SHP77 treated with DMSO at 0.1 percent for 48 hours (cell line): ENCODE measurements around the gene DNAJC22.

Experiments
- DNase-seq: peaks from one replicate; lab custom pipeline; 2025; lab: John Stamatoyannopoulos, UW

Gene DNAJC22

DNA sequence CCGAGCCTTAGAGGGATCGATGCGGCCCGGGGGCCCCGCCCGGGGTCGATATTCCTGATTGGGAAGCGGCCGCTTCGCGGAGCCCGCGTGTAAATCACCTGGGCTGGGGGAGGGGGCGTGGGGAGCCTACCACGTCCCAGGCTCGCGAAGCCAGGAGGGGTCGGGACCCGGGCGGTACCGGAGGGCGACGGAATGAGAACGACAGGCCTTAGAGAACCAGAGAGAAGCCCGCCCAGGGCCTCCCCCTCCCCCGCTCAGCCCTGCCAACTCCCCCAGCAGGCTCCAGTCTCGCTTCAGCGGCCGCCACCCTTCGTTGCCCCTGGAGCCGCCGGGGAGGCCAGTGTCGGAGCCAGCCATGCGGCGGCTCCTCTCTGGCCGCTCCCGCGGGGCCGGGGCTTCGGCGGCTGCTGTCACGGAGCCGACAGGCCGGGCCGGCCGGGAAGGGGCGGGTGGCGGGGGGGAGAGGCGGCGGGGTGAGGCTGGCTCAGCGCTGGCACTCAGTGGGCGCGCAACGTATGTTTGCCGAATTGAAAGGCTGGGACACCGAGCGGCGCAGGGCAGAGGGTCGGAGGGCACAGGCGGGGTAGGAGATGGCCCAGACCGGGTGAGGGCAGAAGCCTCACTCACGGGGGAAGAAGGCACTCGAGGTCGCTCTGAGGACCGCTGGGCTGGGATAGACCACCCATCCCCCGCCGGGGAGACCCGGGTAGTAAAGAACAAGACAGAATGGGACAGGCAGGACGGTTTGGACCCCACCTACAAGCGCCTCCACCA, 1.4 kb upstream of the DNAJC22 start:
- no peak for DNase-seq

DNA sequence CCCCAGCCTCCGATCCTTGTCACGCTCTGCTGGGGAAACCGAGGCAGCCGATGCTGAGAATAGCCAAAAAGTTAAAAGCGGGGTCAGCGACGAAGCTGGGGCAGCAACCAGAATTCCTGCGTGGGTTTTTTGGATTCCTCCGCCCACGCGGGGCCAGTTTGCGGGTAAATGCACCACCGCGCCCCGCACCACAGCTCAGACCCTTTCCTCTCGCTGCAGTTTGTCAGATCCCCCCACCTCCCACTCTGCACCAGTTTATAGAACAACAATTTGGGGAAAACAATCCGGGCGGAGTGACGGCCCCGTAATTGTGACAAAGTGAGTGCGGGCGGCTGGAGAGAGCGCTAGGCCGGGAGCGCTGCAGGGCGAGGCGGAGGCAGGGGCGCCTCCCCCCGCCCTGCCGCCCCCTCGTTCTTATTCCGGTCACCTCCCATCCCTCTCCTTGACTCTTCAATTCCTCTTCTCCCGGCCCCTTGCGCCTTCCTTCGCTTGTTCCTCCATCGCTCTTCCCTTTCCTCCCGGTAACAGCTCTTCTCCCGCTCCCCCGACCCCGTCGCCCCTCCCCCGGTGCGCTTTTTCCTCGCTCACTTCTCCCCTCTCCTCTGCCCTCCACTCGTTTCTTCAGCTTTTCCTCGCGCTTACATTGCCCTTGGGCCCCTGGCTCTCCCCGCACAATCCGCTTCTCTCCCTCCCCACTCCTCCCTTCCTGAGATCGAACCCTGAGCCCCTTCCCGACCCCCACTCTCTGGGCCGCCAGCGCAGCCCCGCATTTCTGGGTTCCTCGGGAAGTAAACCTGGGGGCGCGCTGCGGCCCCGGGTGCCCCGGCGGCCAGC, 646 bp upstream of the DNAJC22 start:
- DNase-seq: no peak

DNA sequence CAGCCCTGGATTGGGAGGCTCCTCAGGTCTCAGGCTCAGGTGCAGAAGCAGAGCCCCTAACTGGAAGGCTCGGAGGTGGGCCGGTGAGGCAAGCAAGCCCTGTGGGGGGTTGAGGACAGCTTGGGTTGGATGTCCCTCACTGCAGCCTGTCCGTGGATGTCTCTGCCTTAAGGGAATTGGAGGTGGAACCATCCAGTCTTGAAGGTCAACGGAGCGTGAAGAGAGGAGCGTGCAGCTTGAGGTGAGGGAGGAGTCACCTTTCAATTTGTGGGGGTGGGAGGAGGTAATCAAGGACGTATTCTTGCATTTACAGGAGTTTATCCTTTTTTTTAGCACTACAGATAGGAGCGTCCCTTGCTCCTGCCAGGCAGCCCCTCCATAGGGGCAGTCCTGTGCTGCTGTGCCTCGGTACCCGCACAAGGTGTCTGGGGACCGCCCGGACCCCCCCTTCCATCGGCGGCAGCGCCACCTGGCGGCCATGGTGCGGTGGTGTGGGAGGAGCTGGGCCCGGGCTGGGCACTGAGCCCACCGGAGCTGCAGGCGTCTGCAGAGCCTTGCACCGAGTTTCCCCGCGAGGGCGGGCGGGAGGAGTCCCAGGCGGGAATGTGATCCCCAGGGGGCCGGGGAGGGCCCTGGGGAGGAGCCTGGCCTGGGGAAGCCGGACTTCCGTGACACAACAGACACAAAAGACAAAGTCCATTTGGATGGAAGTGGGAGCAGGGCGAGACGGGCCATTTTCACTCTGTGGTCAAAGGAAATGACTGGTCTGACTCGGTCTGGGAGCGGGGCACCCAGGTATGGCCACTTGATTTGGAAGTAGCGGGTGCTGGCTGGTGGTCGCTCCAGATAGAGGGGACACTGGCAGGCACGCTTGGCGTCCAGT, 864 bp downstream of the DNAJC22 start:
- peak; percentile 63 for DNase-seq

DNA sequence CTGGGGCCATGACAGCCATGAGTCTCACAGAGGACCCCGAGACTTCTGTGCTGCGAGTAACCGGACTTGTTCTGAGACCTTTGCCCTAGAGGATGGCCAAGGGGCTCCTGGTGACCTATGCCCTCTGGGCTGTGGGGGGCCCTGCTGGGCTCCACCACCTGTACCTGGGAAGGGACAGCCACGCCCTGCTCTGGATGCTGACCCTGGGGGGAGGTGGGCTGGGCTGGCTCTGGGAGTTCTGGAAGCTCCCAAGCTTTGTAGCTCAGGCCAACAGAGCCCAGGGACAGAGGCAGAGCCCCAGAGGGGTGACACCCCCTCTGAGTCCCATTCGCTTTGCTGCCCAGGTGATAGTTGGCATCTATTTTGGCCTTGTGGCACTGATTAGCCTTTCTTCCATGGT, 2.1 kb downstream of the DNAJC22 start:
- DNase-seq: no peak

DNA sequence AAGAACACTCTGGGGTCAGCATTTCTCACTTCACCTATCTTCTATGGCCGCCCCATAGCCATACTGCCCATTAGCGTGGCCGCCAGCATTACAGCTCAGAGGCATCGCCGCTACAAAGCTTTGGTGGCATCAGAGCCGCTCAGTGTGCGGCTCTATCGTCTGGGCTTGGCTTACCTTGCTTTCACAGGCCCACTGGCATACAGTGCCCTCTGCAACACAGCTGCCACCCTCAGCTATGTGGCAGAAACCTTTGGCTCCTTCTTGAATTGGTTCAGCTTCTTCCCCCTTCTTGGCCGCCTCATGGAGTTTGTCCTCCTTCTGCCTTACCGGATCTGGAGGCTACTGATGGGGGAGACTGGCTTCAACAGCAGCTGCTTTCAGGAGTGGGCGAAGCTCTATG, 2.6 kb downstream of the DNAJC22 start:
- DNase-seq: no peak

GRCh38 chr12:49352351-49352750, 5.7 kb downstream of the DNAJC22 start:
- no peak for DNase-seq

GRCh38 chr12:49355913-49356312, 9.2 kb downstream of the DNAJC22 start:
- no peak for DNase-seq

- no peak for DNase-seq
These were observed 10.5 kb downstream of the DNAJC22 start for GRCh38 chr12:49357103-49357678.

- peak; percentile 64 for DNase-seq
These were observed 11.9 kb downstream of the DNAJC22 start for GRCh38 chr12:49358483-49359141.

- no peak for DNase-seq
These were observed 13.0 kb downstream of the DNAJC22 start for GRCh38 chr12:49359671-49360070.

DNA sequence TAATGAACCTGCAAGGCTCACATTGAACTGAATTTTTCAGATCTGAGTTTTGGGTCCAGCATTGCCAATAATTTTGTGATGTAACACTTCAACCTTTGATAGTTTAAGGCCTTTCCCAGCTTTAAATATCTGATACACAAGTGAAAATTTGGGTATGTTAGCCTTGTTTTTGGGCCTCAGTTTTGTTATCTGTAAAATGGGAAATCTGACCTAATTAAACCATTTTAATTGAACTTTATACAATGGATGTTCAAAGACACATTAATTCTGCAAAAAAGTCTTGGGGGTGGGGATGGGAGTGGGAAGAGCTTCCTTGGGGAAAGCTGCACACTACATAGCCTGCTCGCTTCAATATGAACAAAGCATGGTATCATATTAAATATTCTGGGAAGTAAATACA, 15.4 kb downstream of the DNAJC22 start:
- DNase-seq: no peak

DNA sequence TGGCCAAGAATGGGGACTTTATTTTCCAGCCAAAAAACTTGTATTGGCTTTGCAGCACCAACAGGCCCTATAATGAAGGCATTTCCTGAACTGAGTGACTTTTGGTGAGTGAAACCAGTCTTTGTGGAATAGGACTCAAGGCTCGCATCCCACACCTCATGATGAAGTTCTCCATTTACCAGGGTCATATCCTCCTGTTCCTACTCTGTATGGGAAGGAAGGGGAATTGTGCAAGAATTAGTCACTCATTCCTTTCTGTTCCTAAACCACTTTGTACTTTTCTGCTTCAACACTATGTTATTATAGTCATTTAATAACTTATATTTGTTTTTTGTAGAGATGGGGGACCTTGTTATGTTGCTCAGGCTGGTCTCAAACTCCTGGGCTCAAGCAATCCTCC, 18.3 kb downstream of the DNAJC22 start:
- no peak for DNase-seq

- DNase-seq: no peak
These were observed 18.9 kb downstream of the DNAJC22 start for GRCh38 chr12:49365542-49365941.

- no peak for DNase-seq
These were observed 19.5 kb downstream of the DNAJC22 start for GRCh38 chr12:49366096-49366651.

GRCh38 chr12:49366652-49367380, 20.1 kb downstream of the DNAJC22 start:
- peak; percentile 72 for DNase-seq

DNA sequence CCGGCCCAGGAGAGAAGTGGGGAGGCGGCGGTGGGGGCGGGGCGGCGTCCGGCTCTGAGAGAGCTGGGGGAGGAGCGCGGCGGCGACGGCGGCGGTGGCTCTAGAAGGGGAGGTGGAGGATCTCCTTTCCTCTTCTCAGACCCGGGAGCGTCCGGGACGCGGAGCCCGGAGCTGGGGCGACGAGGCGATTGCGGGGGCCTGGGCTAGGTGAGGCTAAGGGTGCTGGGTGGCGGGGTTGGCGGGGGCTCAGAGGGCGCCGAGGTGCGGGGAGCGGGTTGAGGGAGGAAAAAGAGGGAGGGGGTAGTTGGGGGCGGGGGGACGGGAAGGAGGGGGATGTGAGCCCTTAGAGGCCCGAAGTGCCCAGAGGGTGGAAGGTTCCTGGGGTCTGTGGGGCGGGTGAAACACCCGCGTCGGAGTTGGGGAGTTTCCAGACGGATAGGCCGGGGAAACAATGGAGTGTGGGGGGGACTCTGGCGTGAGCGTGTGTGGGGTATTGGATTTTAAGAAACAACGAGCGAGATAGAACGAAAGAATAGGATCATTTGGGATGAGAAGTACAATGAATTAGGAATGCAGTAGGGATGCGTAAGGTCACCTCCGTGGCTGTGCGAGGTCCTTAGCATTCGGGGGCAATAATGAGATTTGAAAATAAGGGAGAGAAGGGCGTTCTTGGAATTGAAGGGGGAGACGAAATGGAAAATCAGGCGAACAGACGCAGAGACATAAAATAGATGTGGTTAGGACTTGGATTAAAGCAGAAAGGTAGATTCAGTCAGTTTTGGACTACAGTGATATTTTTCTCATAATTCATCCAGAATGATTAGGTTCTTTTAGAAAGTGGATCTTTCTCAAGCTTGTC, 20.9 kb downstream of the DNAJC22 start, which contains the start of gene SPATS2:
TSS of gene SPATS2 (plus strand) at position 82 of the 859 bp plus-strand sequence. CDS start 93,551 bp downstream, outside the sequence.
- DNase-seq: no peak

DNA sequence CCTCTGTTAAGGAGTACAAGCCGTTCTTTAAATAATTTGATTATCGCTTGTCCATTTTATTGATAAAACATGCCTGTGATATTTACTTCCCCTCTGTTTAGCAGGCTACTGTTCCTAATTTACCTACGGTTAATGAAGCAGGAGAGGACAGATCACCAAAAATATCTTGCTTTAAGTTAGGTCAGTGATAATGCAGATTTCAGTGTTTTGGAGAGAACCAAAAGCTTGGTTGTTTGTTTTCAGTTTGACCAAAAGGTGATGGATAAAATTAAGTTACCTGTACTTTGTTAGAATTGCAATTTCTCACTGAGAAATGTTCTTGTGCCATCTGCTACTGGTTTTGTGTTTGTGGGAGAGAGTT, 21.5 kb downstream of the DNAJC22 start:
- no peak for DNase-seq

GRCh38 chr12:49369411-49370145, 22.9 kb downstream of the DNAJC22 start:
- DNase-seq: peak; percentile 35

GRCh38 chr12:49370539-49370938, 23.9 kb downstream of the DNAJC22 start:
- no peak for DNase-seq
